DMS 273 treated with DMSO at 0.1 percent for 48 hours (cell line): ENCODE measurements around the gene MSGN1.

Source experiments
- DNase-seq: peaks from one replicate; lab custom pipeline; 2025; lab: John Stamatoyannopoulos, UW

Gene MSGN1

DNA sequence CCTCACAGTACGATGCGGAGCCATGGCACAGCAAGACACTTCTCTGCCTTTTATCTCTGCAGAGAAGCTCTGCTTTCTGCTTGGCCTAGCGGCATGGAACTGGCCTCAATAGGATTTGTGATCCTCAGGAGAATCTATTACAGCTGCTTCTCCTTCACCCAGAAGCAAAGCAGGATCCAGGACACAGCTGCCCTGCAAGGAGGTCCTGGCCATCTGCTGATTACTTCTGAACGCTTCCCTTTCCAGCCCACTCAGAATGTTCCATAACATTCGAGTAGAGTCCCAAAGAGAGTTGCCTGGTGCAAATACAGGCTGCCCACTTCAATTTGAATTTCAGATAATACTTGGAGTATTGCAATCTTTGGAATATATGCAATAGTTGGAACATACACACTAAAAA is 33.0 kb downstream of the MSGN1 start:
- no peak for DNase-seq

DNA sequence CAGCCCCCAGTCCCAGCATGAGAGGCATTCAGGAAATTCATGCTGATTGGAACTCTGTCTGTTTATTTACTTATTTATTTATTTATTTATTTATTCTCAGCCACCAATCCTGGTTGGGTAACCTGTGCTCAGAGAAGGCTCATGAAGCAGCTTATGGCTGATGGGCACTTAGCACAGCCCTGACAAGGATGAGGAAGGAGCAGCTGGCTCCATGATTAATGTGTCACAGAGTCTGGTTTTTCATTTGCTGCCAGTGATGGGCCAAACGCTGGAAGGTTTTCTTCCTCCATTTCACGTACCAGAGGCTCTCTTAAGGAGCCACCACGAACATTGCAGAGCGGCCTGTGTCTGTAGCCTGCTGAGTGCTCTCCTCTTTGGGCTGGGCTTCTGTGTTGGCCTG is 33.9 kb downstream of the MSGN1 start:
- DNase-seq = no peak

- DNase-seq = no peak
Measured at GRCh38 chr2:17851731-17852585, 35.7 kb downstream of the MSGN1 start.

- DNase-seq = no peak
Measured at GRCh38 chr2:17853799-17854198, 37.5 kb downstream of the MSGN1 start.

DNA sequence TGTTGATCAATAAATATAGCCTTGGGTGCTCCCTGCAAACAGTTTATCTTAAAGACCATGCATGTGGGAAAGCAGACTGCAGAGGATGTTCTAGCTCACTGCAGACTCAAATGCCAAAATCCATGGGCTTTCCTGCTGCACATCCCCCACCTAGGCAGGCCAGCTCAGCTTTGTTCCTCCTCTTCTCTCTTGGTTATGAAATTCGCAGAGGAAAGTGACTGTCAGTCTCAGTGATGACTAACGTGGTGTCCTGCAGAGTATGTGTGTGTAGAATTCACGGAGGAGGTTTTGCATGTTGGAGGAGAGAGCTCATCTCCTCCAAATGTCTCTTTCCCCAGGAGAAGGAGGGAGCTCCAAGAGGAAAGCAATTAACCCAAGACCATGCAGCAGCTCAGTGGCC is 40.8 kb downstream of the MSGN1 start:
- peak; percentile 20 for DNase-seq

DNA sequence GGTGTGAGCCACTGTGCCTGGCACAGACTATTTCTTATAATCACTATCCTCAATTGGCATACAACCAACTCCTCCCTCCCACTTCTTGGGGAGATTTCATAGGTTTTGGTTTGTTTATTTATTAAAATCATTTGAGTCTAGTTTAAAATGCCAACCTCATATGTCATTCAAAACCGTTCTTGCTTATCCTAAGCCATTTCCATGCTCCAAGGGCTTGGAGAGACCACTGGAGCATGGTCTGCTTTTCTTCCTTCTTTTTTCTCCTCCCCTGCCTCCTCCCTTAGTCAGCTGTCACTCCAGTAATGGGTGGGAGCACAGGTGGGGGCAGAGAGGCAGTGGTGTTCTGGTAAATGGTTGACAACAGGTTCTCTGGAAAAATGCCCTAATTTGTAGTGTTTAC is 41.8 kb downstream of the MSGN1 start:
- no peak for DNase-seq

GRCh38 chr2:17863539-17863938 is 47.3 kb downstream of the MSGN1 start:
- DNase-seq = no peak

- no peak for DNase-seq
Measured at GRCh38 chr2:17864676-17865075, 48.4 kb downstream of the MSGN1 start.

DNA sequence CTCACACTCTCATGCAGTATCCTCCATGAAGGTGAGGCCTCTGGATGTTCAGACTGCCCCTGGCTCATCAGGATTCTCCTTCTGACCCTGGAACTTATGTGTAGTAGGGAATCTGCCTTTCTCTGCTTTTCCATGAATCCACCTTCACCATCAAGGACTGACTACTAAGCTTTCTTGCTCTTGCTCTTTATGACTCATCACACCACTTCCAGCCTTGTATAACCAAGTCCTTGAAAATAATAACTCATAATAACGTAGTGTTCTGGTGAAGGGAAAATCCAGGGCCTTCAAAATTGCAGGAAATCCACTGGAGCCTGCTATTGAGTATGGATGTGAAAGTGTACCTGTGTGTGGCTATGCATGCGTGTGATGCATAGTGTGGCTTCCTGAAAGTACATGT is 50.9 kb downstream of the MSGN1 start:
- DNase-seq = no peak
